Measurements from ENCODE around the gene TBCC.
A peak's percentile ranks its signal among the peaks of the same experiment; 100 is the strongest.

Gene TBCC

GRCh38 chr6:42720739-42721138 lies 25.2 kb downstream of the TBCC start:
- ChIA-PET POLR2A (no interaction called here), CTCF (no interaction called here)
- DNase-seq (ENCODE audit: extremely low spot score), result peak; percentile 3
- TF ChIP-seq CTCF (IDR thresholded peaks at IDR 0.05; ENCODE audit: control extremely low read depth, extremely low read depth, low read depth, missing control alignments), result no peak

- no peak for TF ChIP-seq CTCF (IDR thresholded peaks at IDR 0.05; ENCODE audit: control extremely low read depth, extremely low read depth, low read depth, missing control alignments)
- POLR2A ChIA-PET, result no interaction called here
- CTCF ChIA-PET, result interaction anchor here (1.6 to 3.3 kb wide), 2 partner anchors 10 to 30 kb away, joined by 4 to 20 read pairs; partner anchors contain the start of gene TBCC
- no peak for DNase-seq (ENCODE audit: extremely low spot score)
These were observed 30.0 kb downstream of the TBCC start for GRCh38 chr6:42715871-42716270.

- DNase-seq (ENCODE audit: extremely low spot score), result no peak
- POLR2A ChIA-PET, result interaction anchor here (0.6 kb wide), 1 partner anchor 74 kb away, joined by 4 read pairs; no protein-coding TSS in a partner anchor
- CTCF ChIA-PET, result interaction anchor here (1.3 to 2.1 kb wide), 3 partner anchors 12 to 187 kb away, joined by 3 to 19 read pairs (median 3); partner anchors contain the start of gene TBCC
- no peak for TF ChIP-seq CTCF (IDR thresholded peaks at IDR 0.05; ENCODE audit: control extremely low read depth, extremely low read depth, low read depth, missing control alignments)
These were observed 31.7 kb downstream of the TBCC start for GRCh38 chr6:42714098-42714761.

- no peak for DNase-seq (ENCODE audit: extremely low spot score)
- no peak for TF ChIP-seq CTCF (IDR thresholded peaks at IDR 0.05; ENCODE audit: control extremely low read depth, extremely low read depth, low read depth, missing control alignments)
- ChIA-PET POLR2A (no interaction called here), CTCF (interaction anchor here (0.9 to 1.2 kb wide), 3 partner anchors 13 to 34 kb away, joined by 3 read pairs; partner anchors contain the start of gene TBCC)
These were observed 34.0 kb downstream of the TBCC start for GRCh38 chr6:42711930-42712329.

- TF ChIP-seq CTCF (IDR thresholded peaks at IDR 0.05; ENCODE audit: control extremely low read depth, extremely low read depth, low read depth, missing control alignments), result no peak
- DNase-seq (ENCODE audit: extremely low spot score), result no peak
- CTCF ChIA-PET, result no interaction called here
- POLR2A ChIA-PET, result no interaction called here
These were observed 35.6 kb downstream of the TBCC start for GRCh38 chr6:42710316-42710715.

GRCh38 chr6:42709871-42710270 lies 36.0 kb downstream of the TBCC start:
- ChIA-PET CTCF (no interaction called here), POLR2A (no interaction called here)
- no peak for DNase-seq (ENCODE audit: extremely low spot score)
- TF ChIP-seq CTCF (IDR thresholded peaks at IDR 0.05; ENCODE audit: control extremely low read depth, extremely low read depth, low read depth, missing control alignments), result no peak
